Esophagus muscularis mucosa (tissue), 4 donors: ENCODE measurements around the gene ABCA3. TPM values are rescaled to one million over a fixed set of nuclear protein-coding genes. Genes with fewer than 3 reads are reported as not detected.

ENCODE experiments used
- DNase-seq: peaks from one replicate; pipeline ENCODE4 v3.0.0-alpha.2; 2017; ENCODE audit errors: extremely low spot score
- H3K27ac ChIP-seq, 4 donors: fragments of 200-600 bp; sonication (generic); replicated peaks in 1 of 4; 1 replicate in 3 of 4; 2 replicates in 1 of 4; pipeline ENCODE4 v1.5.1; 2016 to 2019; ENCODE audit warnings: mild to moderate bottlenecking in 1 of 4
- H3K27me3 ChIP-seq, 4 donors: fragments of 200-600 bp; sonication (generic); one replicate each; pipeline versions ENCODE4 v1.5.1 to v1.6.0; 2016 to 2019
- H3K36me3 ChIP-seq, 4 donors: fragments of 200-600 bp; sonication (generic); one replicate each; pipeline ENCODE4 v1.5.1; 2016 to 2019
- H3K4me1 ChIP-seq, 4 donors: fragments of 200-600 bp; sonication (generic); one replicate each; pipeline ENCODE4 v1.5.1; 2016 to 2019
- H3K4me3 ChIP-seq, 4 donors: fragments of 200-600 bp; sonication (generic); 1 replicate in 2 of 4; 2 replicates in 2 of 4; pipeline ENCODE4 v1.5.1; 2016 to 2019; ENCODE audit warnings: mild to moderate bottlenecking in 4 of 4, moderate library complexity in 1 of 4
- H3K9me3 ChIP-seq, 4 donors: fragments of 200-600 bp; sonication (generic); 1 replicate in 3 of 4; 2 replicates in 1 of 4; pipeline ENCODE4 v1.5.1; 2016 to 2019
- CTCF ChIP-seq, 3 experiments: fragments of 200-600 bp in 2 of 3; fragments of 450-650 bp in 1 of 3; sonication (generic) in 2 of 3; IDR thresholded peaks; one replicate each; pipeline ENCODE4 v1.5.1; 2017 to 2019; ENCODE audit warnings: antibody characterized with exemption in 3 of 3, mild to moderate bottlenecking in 2 of 3, moderate library complexity in 1 of 3
- EP300 ChIP-seq: sonication (generic); formaldehyde crosslinking; IDR thresholded peaks from one replicate; pipeline ENCODE4 v1.6.1; 2017; ENCODE audit warnings: antibody characterized with exemption
- POLR2A ChIP-seq: fragments of 450-650 bp; IDR thresholded peaks from one replicate; pipeline ENCODE4 v1.6.1; 2017; ENCODE audit warnings: antibody characterized with exemption, moderate library complexity, mild to moderate bottlenecking, low read depth
- POLR2AphosphoS5 ChIP-seq, 2 donors: sonication (generic); formaldehyde crosslinking; IDR thresholded peaks; one replicate each; pipeline ENCODE4 v1.6.1; 2017; ENCODE audit warnings: antibody characterized with exemption in 2 of 2
- whole genome bisulfite sequencing: methylation state at CpG from one replicate; pipeline ENCODE4 v1.1.5; 2018; 5-methylcytosine and 5-hydroxymethylcytosine counted together
- intact Hi-C: fragments of 100-400 bp; cut with DNase I; formaldehyde crosslinking; loops from one replicate; pipeline ENCODE4 v1.15.1; 2023
- total RNA-seq, 4 donors: library from RNA; depleted of rRNA; stranded (reverse); fragments of >200 nt; gene quantifications; one replicate each; pipeline versions ENCODE4 v1.1.0 to v1.2.1, GENCODE V29; 2016

The ABCA3 gene
- total RNA-seq, 4 donors from 2014 or later: 10.4 to 30.7 (median 18.1) TPM

GRCh38 chr16:2251296-2252111, 89.0 kb downstream of the ABCA3 start, which contains the start of gene ECI1:
ECI1 (minus strand) TSS chr16:2251587; CDS start chr16:2251566, 21 bp downstream.
- Histone ChIP-seq H3K4me1 (peaks cover 23 to 28% (median 26%) of the 10 kb centered on the region in 4 donors), H3K4me3 (peak within 1 kb of the TSS; percentile 70 to 93 (median 78)), H3K9me3 (no peaks in the 10 kb centered on the region), H3K27ac (peak within 1 kb of the TSS; percentile 85 to 97 (median 92)), H3K27me3 (no peaks in the 10 kb centered on the region), H3K36me3 (peaks cover 37 to 60% (median 50%) of the 10 kb centered on the region in 4 donors)
- TF ChIP-seq POLR2AphosphoS5 (IDR thresholded peaks at IDR 0.05) (peak; percentile 92 to 93), CTCF (IDR thresholded peaks at IDR 0.05) (peak; percentile 76 to 86 (median 80)), EP300 (no peak), POLR2A (peak; percentile 77)
- DNase-seq: peak; percentile 98
- intact Hi-C loops: loop anchor here (5.0 kb wide), 1 partner anchor 94 kb away; the partner anchor contains the start of gene TRAF7
- 0% methylated on average over 3 of the region's 88 CpGs for WGBS

- H3K4me3 ChIP-seq: peak overlapping the region; percentile 70 to 93 (median 78)
- H3K4me1 ChIP-seq: peaks cover 23 to 28% (median 26%) of the 10 kb centered on the region in 4 donors
- no peak for DNase-seq
- H3K36me3 ChIP-seq: peaks cover 36 to 60% (median 50%) of the 10 kb centered on the region in 4 donors
- H3K27ac ChIP-seq: peak overlapping the region; percentile 85 to 97 (median 92)
- intact Hi-C loops: loop anchor here (5.0 kb wide), 1 partner anchor 93 kb away; the partner anchor contains the start of gene TRAF7
- H3K27me3 ChIP-seq: no peaks in the 10 kb centered on the region
- no peaks in the 10 kb centered on the region for H3K9me3 ChIP-seq
- no peak for TF ChIP-seq CTCF (IDR thresholded peaks at IDR 0.05)
- no peak for TF ChIP-seq POLR2A
- no peak for TF ChIP-seq EP300
- TF ChIP-seq POLR2AphosphoS5 (IDR thresholded peaks at IDR 0.05): no peak
- WGBS: 10% methylated on average over 22 of the region's 35 CpGs
Measured at GRCh38 chr16:2250652-2251295, 89.8 kb downstream of the ABCA3 start.

- Histone ChIP-seq H3K4me1 (peaks cover 16 to 19% (median 17%) of the 10 kb centered on the region in 4 donors), H3K27me3 (no peaks in the 10 kb centered on the region), H3K36me3 (peaks cover 42 to 65% (median 58%) of the 10 kb centered on the region in 4 donors), H3K27ac (no peak overlapping the region), H3K4me3 (no peak overlapping the region), H3K9me3 (no peaks in the 10 kb centered on the region)
- DNase-seq: no peak
- 100% methylated on average over 1 of the region's 18 CpGs for WGBS
- intact Hi-C loops: no loop called here
- TF ChIP-seq POLR2A: no peak
- TF ChIP-seq CTCF (IDR thresholded peaks at IDR 0.05): no peak
- TF ChIP-seq POLR2AphosphoS5 (IDR thresholded peaks at IDR 0.05): no peak
- TF ChIP-seq EP300: no peak
Measured at GRCh38 chr16:2246301-2246885, 94.1 kb downstream of the ABCA3 start.

- no peaks in the 10 kb centered on the region for H3K27me3 ChIP-seq
- no peaks in the 10 kb centered on the region for H3K9me3 ChIP-seq
- H3K27ac ChIP-seq: no peak overlapping the region
- no peak for TF ChIP-seq CTCF (IDR thresholded peaks at IDR 0.05)
- TF ChIP-seq POLR2AphosphoS5 (IDR thresholded peaks at IDR 0.05): no peak
- TF ChIP-seq EP300: no peak
- TF ChIP-seq POLR2A: no peak
- WGBS: 92% methylated on average over 24 of the region's 30 CpGs
- peaks cover 42 to 74% (median 68%) of the 10 kb centered on the region in 4 donors for H3K36me3 ChIP-seq
- H3K4me1 ChIP-seq: peaks cover 9 to 11% (median 10%) of the 10 kb centered on the region in 4 donors
- H3K4me3 ChIP-seq: no peak overlapping the region
- intact Hi-C loops: no loop called here
- DNase-seq: no peak
Measured at GRCh38 chr16:2244926-2245795, 95.4 kb downstream of the ABCA3 start.
